RWPE1 (cell line): ENCODE data around the gene PDK2.

Experiments used
- CTCF ChIA-PET: fragments of 350-600 bp; sonication (Branson Sonifier 250); formaldehyde crosslinking; extraction: SDS; loops from one replicate; lab custom pipeline; 2021; lab: Yijun Ruan, JAX
- POLR2A ChIA-PET: fragments of 400-600 bp; formaldehyde crosslinking; extraction: SDS; loops from one replicate; lab custom pipeline; 2020; ENCODE audit warnings: antibody characterized with exemption; ENCODE audit not compliant: low non-redundant PET; lab: Yijun Ruan, JAX
- DNase-seq: peaks from one replicate; pipeline ENCODE4 v3.0.0; 2012; ENCODE audit warnings: low spot score
- H3K27ac ChIP-seq: fragments of 450-650 bp; 2 replicates; pipeline ENCODE4 v1.5.1; 2017
- TF ChIP-seq, protein P1 (sequence below): fragments of 450-650 bp; conservative IDR thresholded peaks from 2 replicates; pipeline ENCODE4 v1.5.1; 2017; ENCODE audit warnings: low read depth, mild to moderate bottlenecking

PDK2 gene

DNA sequence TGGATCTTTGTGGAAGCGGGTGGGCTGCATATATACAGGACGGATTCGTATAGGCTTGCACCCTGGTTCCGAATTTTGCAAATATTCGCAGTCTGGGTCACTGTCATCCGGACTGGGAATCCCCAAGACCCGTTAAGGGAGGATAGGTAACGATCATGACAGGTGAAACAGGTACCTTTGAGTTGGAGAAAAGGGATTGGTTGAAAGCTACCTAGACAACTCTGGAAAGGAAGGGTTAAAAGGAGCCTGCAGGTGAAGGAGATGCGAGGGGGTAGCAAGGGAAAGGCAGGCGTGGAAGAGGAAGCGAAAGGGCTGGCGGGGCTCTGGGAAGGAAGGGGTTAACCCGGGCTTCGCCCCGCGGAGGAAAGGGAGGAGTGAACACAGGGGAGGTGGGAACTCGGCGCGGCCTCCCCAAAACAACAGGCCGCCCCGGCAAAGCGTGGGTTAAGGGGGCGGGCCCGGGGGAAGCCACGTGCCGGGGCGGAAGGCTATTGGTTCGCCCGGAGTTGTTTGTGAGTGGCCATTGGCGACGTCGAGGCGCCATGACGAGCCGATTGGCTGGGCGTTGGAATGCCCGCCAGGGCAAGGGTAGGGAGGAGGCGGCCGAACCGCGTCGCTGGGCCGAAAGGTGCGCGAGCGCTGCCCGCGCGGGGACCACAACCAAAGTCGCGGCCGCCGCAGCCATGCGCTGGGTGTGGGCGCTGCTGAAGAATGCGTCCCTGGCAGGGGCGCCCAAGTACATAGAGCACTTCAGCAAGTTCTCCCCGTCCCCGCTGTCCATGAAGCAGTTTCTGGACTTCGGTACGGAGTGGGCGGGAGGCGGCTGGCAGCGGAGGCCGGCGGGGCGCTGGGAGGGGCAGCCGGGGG is at the start of gene PDK2:
TSS of gene PDK2 (plus strand) at position 599 of the 867 bp plus-strand sequence. CDS start at position 684, 85 bp downstream.
- ChIA-PET POLR2A (interaction anchor here (1.0 kb wide), 1 partner anchor 33 kb away, joined by 3 read pairs; no protein-coding TSS in a partner anchor), CTCF (interaction anchor here (0.5 to 3.2 kb wide), 29 partner anchors 7 to 205 kb away, joined by 3 to 20 read pairs (median 4); partner anchors contain the start of gene SAMD14)
- H3K27ac ChIP-seq = peak within 1 kb of the TSS; percentile 85
- peak; percentile 96 for DNase-seq
- TF ChIP-seq, protein P1, sequence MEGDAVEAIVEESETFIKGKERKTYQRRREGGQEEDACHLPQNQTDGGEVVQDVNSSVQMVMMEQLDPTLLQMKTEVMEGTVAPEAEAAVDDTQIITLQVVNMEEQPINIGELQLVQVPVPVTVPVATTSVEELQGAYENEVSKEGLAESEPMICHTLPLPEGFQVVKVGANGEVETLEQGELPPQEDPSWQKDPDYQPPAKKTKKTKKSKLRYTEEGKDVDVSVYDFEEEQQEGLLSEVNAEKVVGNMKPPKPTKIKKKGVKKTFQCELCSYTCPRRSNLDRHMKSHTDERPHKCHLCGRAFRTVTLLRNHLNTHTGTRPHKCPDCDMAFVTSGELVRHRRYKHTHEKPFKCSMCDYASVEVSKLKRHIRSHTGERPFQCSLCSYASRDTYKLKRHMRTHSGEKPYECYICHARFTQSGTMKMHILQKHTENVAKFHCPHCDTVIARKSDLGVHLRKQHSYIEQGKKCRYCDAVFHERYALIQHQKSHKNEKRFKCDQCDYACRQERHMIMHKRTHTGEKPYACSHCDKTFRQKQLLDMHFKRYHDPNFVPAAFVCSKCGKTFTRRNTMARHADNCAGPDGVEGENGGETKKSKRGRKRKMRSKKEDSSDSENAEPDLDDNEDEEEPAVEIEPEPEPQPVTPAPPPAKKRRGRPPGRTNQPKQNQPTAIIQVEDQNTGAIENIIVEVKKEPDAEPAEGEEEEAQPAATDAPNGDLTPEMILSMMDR = no peak

DNA sequence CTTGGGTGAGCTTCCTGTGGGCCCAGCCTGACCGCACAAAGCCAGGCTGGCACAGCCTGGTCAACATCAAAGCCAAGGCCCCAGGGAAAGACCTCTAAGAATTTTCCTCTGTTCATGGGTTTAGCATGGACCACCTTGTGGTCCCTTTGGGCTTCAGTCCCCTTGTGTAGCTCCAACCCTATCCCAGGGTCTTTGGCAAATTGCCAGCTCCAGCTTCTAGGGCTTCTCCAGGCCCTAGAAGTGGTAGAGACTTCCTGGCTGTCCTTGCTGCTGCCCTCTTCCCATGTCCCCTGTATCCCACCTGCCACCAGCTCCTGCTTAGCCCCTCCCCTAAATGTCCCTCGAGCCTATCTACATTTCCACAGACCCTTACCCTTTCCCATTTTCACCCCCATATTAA is 49.0 kb upstream of the PDK2 start:
- TF ChIP-seq, protein P1 = no peak
- peak overlapping the region; percentile 100 for H3K27ac ChIP-seq
- ChIA-PET CTCF (interaction anchor here (0.7 kb wide), 1 partner anchor 13 kb away, joined by 4 read pairs; no protein-coding TSS in a partner anchor), POLR2A (interaction anchor here (0.6 kb wide), 1 partner anchor 8 kb away, joined by 3 read pairs; no protein-coding TSS in a partner anchor)
- no peak for DNase-seq

DNA sequence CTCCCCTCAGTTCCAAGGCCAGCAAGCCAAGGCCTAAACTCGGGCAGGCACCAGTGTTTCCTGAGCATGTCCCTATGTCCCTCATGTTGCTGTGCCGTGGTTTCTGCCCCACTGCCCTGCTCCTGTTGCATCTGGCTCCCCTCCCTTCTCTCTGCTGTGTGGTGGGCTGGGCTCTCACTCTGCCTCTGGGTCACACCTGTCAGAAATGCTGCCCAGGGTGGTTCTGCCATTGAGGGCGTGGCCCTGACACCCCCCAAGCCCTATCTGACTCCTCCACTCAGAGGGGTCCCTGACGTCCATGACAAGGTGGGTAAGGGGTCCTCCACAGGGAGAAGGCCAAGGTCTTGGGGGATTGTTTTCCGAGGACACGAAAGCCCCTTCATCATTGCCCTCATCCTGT is 48.5 kb upstream of the PDK2 start:
- ChIA-PET POLR2A (no interaction called here), CTCF (interaction anchor here (0.6 kb wide), 1 partner anchor 20 kb away, joined by 3 read pairs; no protein-coding TSS in a partner anchor)
- TF ChIP-seq, protein P1 = no peak
- DNase-seq = no peak
- H3K27ac ChIP-seq = peak overlapping the region; percentile 100

DNA sequence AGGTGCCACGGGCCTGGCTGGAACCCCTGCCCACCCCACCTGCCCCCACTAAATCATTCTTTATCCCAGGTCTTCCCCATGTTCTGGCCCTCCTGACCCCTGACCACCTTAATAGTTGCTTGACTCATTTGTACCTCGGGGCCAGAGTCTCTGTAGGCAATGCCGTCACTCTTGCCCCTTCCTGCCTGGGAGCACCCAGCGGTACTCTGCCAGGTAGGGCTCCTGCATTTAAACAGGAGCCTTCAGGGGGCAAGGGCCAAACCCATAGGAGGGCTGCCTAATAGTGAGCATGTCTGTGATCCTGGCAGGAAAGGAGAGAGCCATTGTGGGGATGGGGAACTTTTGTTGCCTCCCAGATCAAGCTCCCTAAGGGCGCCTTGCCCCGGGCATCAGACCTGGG is 48.1 kb upstream of the PDK2 start:
- no peak for DNase-seq
- ChIA-PET POLR2A (interaction anchor here (1.4 kb wide), 1 partner anchor 19 kb away, joined by 7 read pairs; no protein-coding TSS in a partner anchor), CTCF (interaction anchor here (0.6 kb wide), 1 partner anchor 20 kb away, joined by 3 read pairs; no protein-coding TSS in a partner anchor)
- TF ChIP-seq, protein P1 = no peak
- H3K27ac ChIP-seq = peak overlapping the region; percentile 100

DNA sequence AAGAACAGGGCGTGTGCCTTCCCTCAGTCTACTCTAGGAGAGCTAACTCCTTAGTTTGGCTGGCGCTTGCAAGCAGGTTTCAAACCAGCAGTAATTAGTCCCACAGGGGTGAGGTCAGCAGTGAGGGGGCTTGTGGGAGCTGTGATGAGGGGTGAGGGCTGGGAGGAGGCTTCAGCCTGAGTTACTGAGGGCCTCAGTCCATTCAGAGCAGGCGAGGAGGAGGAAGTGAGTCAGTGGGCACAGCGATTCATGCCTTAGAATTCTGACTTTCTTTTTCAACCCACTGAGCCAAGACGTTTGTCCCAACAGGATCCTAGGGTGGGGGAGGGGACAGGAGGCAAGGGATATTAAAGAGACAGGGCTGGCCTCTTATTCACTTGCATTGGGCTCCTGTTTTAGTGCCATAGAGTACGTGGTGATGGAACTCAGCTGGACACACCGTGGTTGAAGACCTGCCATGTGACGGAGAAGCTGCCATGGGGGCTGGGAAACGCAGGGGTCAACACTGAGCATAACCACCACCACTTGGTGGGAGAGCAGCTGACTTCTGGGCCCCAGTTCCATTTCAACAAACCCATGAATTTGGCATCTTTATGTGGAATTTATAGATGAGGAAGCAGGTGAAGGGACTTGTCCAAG is 47.5 kb upstream of the PDK2 start:
- DNase-seq = peak; percentile 85
- ChIA-PET CTCF (interaction anchor here (0.6 to 1.2 kb wide), 3 partner anchors 10 to 21 kb away, joined by 3 to 5 read pairs (median 3); no protein-coding TSS in a partner anchor), POLR2A (interaction anchor here (1.4 kb wide), 1 partner anchor 20 kb away, joined by 7 read pairs; no protein-coding TSS in a partner anchor)
- H3K27ac ChIP-seq = peak overlapping the region; percentile 100
- TF ChIP-seq, protein P1 = no peak
